ENCODE measurements around the gene ZFHX2.

The ZFHX2 gene

DNA sequence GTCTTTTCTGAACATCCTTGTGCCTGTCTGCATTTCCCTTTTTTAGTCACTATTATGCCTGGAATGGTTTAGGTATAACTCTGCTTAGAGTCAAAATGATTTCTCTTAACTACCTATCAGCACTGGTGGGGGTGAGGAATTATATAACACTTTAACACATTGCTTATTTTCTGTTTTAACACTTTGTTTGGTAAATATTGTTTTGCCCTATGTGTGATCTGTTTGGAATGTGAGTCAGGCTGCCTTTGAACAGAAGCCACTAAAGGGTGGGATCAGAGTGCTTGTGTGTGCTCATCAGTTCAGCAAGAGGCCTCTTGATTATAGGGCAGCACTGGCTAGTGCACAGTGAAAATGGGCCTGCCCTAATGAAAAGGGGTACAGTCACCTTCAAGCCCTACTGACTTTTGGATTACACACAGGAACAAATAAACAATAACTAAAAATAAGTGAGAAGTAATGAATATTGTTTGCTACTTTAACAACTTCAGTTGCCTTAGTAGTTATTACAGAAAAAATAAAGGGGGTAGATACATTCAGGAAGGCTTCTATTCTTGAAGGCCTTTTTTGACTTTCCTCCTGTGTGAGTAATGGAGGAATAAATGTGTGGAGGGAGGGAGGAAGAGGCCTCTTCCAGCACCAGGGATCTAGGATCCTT is 58.8 kb downstream of the ZFHX2 start:
- Histone ChIP-seq H2AFZ (ENCODE audit: low read length) (no peak overlapping the region), H3K4ac (ENCODE audit: low read length) (no peak overlapping the region), H2BK15ac (ENCODE audit: low read length) (no peak overlapping the region), H3K9ac (ENCODE audit: low read depth, low read length, poor library complexity) (no peak overlapping the region), H4K8ac (ENCODE audit: low read depth, low read length) (no peak overlapping the region), H2BK120ac (ENCODE audit: low read depth, low read length) (no peak overlapping the region), H3K9me3 (replicated peaks in 1 of 2; ENCODE audit: control insufficient read depth in 2 of 2, insufficient read depth in 1 of 2, low read depth in 1 of 2, low read length in 2 of 2) (no peaks in the 10 kb centered on the region), H3K23ac (ENCODE audit: low read depth, low read length, poor library complexity) (no peak overlapping the region), H3K18ac (ENCODE audit: low read length) (no peak overlapping the region), H3K4me2 (ENCODE audit: insufficient read depth, low read length, poor library complexity, severe bottlenecking) (no peak overlapping the region), H4K91ac (ENCODE audit: low read depth, low read length, poor library complexity) (no peak overlapping the region), H3K14ac (ENCODE audit: low read length) (no peak overlapping the region), H2AK5ac (ENCODE audit: low read depth, low read length) (no peak overlapping the region), H2BK12ac (ENCODE audit: low read length) (no peak overlapping the region), H3K4me1 (ENCODE audit: control insufficient read depth in 2 of 2, insufficient read depth in 1 of 2, low read depth in 1 of 2, low read length in 2 of 2) (peaks cover 9 to 11% of the 10 kb centered on the region in 2 donors), H3K27me3 (ENCODE audit: control insufficient read depth in 3 of 3, insufficient read depth in 3 of 3, low read depth in 1 of 3, low read length in 3 of 3) (no peaks in the 10 kb centered on the region), H3K36me3 (replicated peaks in 1 of 2; ENCODE audit: control insufficient read depth in 2 of 2, insufficient read depth in 2 of 2, low read length in 2 of 2) (no peaks in the 10 kb centered on the region), H2BK5ac (ENCODE audit: low read length) (no peak overlapping the region), H3K27ac (replicated peaks; ENCODE audit: low read length) (no peak overlapping the region), H3K4me3 (ENCODE audit: low read length in 2 of 2) (no peak overlapping the region), H3K79me1 (ENCODE audit: low read depth, low read length) (no peaks in the 10 kb centered on the region)
- no peak for DNase-seq (ENCODE audit: low spot score)

DNA sequence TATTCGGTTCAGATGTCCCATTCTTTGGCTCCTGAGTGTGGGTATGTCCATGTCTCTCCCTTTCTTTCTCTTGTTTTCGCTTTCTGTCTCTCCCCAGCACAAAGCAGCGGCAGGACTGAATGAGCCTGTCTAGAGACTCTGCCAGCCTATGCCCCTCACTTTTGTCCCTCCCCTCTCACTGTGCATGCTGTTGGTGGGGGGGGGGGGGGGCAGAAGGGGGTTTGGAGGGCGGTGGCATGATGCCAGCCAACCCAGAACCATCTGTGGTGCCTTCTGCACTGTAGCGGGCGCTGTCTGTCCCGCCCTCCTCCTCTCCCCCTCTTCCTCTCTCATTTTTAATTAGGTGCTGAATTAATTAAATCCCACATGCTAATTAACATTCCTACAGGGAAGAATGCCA is 64.3 kb downstream of the ZFHX2 start:
- Histone ChIP-seq H3K14ac (ENCODE audit: low read length) (no peak overlapping the region), H3K9ac (ENCODE audit: low read depth, low read length, poor library complexity) (no peak overlapping the region), H3K18ac (ENCODE audit: low read length) (no peak overlapping the region), H3K4ac (ENCODE audit: low read length) (no peak overlapping the region), H3K27ac (replicated peaks; ENCODE audit: low read length) (no peak overlapping the region), H2BK120ac (ENCODE audit: low read depth, low read length) (no peak overlapping the region), H3K23ac (ENCODE audit: low read depth, low read length, poor library complexity) (no peak overlapping the region), H3K4me1 (ENCODE audit: control insufficient read depth in 2 of 2, insufficient read depth in 1 of 2, low read depth in 1 of 2, low read length in 2 of 2) (peaks cover 5 to 12% of the 10 kb centered on the region in 2 donors), H3K4me3 (ENCODE audit: low read length in 2 of 2) (no peak overlapping the region), H2AK5ac (ENCODE audit: low read depth, low read length) (no peak overlapping the region), H3K79me1 (ENCODE audit: low read depth, low read length) (no peaks in the 10 kb centered on the region), H2AFZ (ENCODE audit: low read length) (no peak overlapping the region), H4K8ac (ENCODE audit: low read depth, low read length) (no peak overlapping the region), H4K91ac (ENCODE audit: low read depth, low read length, poor library complexity) (no peak overlapping the region), H3K36me3 (replicated peaks in 1 of 2; ENCODE audit: control insufficient read depth in 2 of 2, insufficient read depth in 2 of 2, low read length in 2 of 2) (peaks cover 0 to 3% of the 10 kb centered on the region in 2 donors), H2BK15ac (ENCODE audit: low read length) (no peak overlapping the region), H3K4me2 (ENCODE audit: insufficient read depth, low read length, poor library complexity, severe bottlenecking) (no peak overlapping the region), H2BK12ac (ENCODE audit: low read length) (no peak overlapping the region), H2BK5ac (ENCODE audit: low read length) (no peak overlapping the region), H3K9me3 (replicated peaks in 1 of 2; ENCODE audit: control insufficient read depth in 2 of 2, insufficient read depth in 1 of 2, low read depth in 1 of 2, low read length in 2 of 2) (no peaks in the 10 kb centered on the region), H3K27me3 (ENCODE audit: control insufficient read depth in 3 of 3, insufficient read depth in 3 of 3, low read depth in 1 of 3, low read length in 3 of 3) (no peaks in the 10 kb centered on the region)
- WGBS, 2 donors (ENCODE audit: extremely low coverage in 2 of 2, insufficient read length in 2 of 2, insufficient replicate concordance in 1 of 2) = no CpG with 5 or more reads among the region's 7 CpGs
- DNase-seq (ENCODE audit: low spot score) = no peak

DNA sequence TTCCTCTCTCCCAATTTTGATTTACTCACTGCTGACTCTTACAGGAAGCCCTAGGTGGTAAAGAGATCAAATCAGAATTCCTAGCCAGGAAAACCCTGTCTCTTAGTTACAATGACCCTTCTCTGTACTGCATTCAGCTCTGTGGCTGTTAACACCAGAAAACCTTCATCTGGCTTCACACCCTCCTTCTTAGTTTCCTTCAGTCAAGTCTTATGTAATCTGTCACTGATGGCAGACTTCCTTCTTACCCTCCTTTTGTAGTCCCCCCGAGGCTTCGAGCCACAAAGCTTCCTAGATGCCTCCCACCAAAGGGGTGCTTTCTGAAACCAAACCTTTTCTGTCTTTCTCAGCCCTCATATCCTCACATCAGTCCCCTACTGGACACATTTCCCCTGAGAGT is 65.5 kb downstream of the ZFHX2 start:
- no peak overlapping the region for H3K18ac ChIP-seq (ENCODE audit: low read length)
- H2BK12ac ChIP-seq (ENCODE audit: low read length) = no peak overlapping the region
- no peak overlapping the region for H3K4me2 ChIP-seq (ENCODE audit: insufficient read depth, low read length, poor library complexity, severe bottlenecking)
- H3K4me3 ChIP-seq (ENCODE audit: low read length in 2 of 2) = no peak overlapping the region
- no CpG with 5 or more reads among the region's 2 CpGs for WGBS, 2 donors (ENCODE audit: extremely low coverage in 2 of 2, insufficient read length in 2 of 2, insufficient replicate concordance in 1 of 2)
- no peak overlapping the region for H3K9ac ChIP-seq (ENCODE audit: low read depth, low read length, poor library complexity)
- H2AK5ac ChIP-seq (ENCODE audit: low read depth, low read length) = no peak overlapping the region
- H4K8ac ChIP-seq (ENCODE audit: low read depth, low read length) = no peak overlapping the region
- no peak overlapping the region for H3K27ac ChIP-seq (replicated peaks; ENCODE audit: low read length)
- H4K91ac ChIP-seq (ENCODE audit: low read depth, low read length, poor library complexity) = no peak overlapping the region
- no peak overlapping the region for H2AFZ ChIP-seq (ENCODE audit: low read length)
- no peaks in the 10 kb centered on the region for H3K27me3 ChIP-seq (ENCODE audit: control insufficient read depth in 3 of 3, insufficient read depth in 3 of 3, low read depth in 1 of 3, low read length in 3 of 3)
- no peak overlapping the region for H2BK5ac ChIP-seq (ENCODE audit: low read length)
- H3K79me1 ChIP-seq (ENCODE audit: low read depth, low read length) = no peaks in the 10 kb centered on the region
- H3K14ac ChIP-seq (ENCODE audit: low read length) = no peak overlapping the region
- peaks cover 5 to 17% of the 10 kb centered on the region in 2 donors for H3K4me1 ChIP-seq (ENCODE audit: control insufficient read depth in 2 of 2, insufficient read depth in 1 of 2, low read depth in 1 of 2, low read length in 2 of 2)
- DNase-seq (ENCODE audit: low spot score) = no peak
- H3K36me3 ChIP-seq (replicated peaks in 1 of 2; ENCODE audit: control insufficient read depth in 2 of 2, insufficient read depth in 2 of 2, low read length in 2 of 2) = peaks cover 0 to 3% of the 10 kb centered on the region in 2 donors
- H2BK15ac ChIP-seq (ENCODE audit: low read length) = no peak overlapping the region
- H3K9me3 ChIP-seq (replicated peaks in 1 of 2; ENCODE audit: control insufficient read depth in 2 of 2, insufficient read depth in 1 of 2, low read depth in 1 of 2, low read length in 2 of 2) = no peaks in the 10 kb centered on the region
- no peak overlapping the region for H2BK120ac ChIP-seq (ENCODE audit: low read depth, low read length)
- no peak overlapping the region for H3K4ac ChIP-seq (ENCODE audit: low read length)
- H3K23ac ChIP-seq (ENCODE audit: low read depth, low read length, poor library complexity) = no peak overlapping the region

DNA sequence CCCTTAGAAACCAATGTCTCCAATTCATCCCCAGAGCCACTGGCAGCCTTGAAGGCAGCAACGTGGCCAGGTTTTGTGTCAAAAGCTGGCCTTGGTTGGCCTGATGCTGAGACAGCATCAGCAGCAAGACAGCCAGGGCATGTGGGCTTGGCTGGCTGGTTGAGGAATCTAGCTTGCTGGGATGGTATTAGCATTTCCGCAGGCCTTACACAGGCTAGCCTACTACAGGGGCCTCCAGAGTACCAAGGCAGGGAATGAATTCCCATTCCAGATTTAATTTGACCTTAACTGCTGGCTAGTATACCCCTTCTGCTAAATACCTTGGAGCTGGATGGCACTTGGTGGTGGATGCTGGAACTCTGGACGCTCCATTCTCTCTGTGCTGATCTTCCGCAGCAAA is 66.2 kb downstream of the ZFHX2 start:
- Histone ChIP-seq H4K8ac (ENCODE audit: low read depth, low read length) (no peak overlapping the region), H3K4me1 (ENCODE audit: control insufficient read depth in 2 of 2, insufficient read depth in 1 of 2, low read depth in 1 of 2, low read length in 2 of 2) (peaks cover 5 to 17% of the 10 kb centered on the region in 2 donors), H4K91ac (ENCODE audit: low read depth, low read length, poor library complexity) (no peak overlapping the region), H3K14ac (ENCODE audit: low read length) (no peak overlapping the region), H3K9ac (ENCODE audit: low read depth, low read length, poor library complexity) (no peak overlapping the region), H3K9me3 (replicated peaks in 1 of 2; ENCODE audit: control insufficient read depth in 2 of 2, insufficient read depth in 1 of 2, low read depth in 1 of 2, low read length in 2 of 2) (no peaks in the 10 kb centered on the region), H3K36me3 (replicated peaks in 1 of 2; ENCODE audit: control insufficient read depth in 2 of 2, insufficient read depth in 2 of 2, low read length in 2 of 2) (peaks cover 3% of the 10 kb centered on the region in 2 donors), H2BK5ac (ENCODE audit: low read length) (no peak overlapping the region), H3K23ac (ENCODE audit: low read depth, low read length, poor library complexity) (no peak overlapping the region), H3K18ac (ENCODE audit: low read length) (no peak overlapping the region), H2BK120ac (ENCODE audit: low read depth, low read length) (no peak overlapping the region), H3K4me3 (ENCODE audit: low read length in 2 of 2) (peak overlapping the region in 1 of 2 donors; percentile 12), H2BK15ac (ENCODE audit: low read length) (no peak overlapping the region), H3K27ac (replicated peaks; ENCODE audit: low read length) (no peak overlapping the region), H3K27me3 (ENCODE audit: control insufficient read depth in 3 of 3, insufficient read depth in 3 of 3, low read depth in 1 of 3, low read length in 3 of 3) (no peaks in the 10 kb centered on the region), H3K4ac (ENCODE audit: low read length) (no peak overlapping the region), H3K4me2 (ENCODE audit: insufficient read depth, low read length, poor library complexity, severe bottlenecking) (no peak overlapping the region), H2AFZ (ENCODE audit: low read length) (no peak overlapping the region), H2BK12ac (ENCODE audit: low read length) (no peak overlapping the region), H3K79me1 (ENCODE audit: low read depth, low read length) (no peaks in the 10 kb centered on the region), H2AK5ac (ENCODE audit: low read depth, low read length) (no peak overlapping the region)
- no peak for DNase-seq (ENCODE audit: low spot score)
- WGBS, 2 donors (ENCODE audit: extremely low coverage in 2 of 2, insufficient read length in 2 of 2, insufficient replicate concordance in 1 of 2) = no CpG with 5 or more reads among the region's 4 CpGs

Data from neuronal stem cell (in vitro differentiated cells).